H1 (cell line): Measurements from ENCODE around the gene SYNDIG1.

Source experiments
- CBX5 ChIP-seq: fragments of 300-800, 300-1000 bp; sonication (generic); IDR thresholded peaks from 2 replicates; pipeline ENCODE4 v1.7.1; 2016; ENCODE audit warnings: antibody characterized with exemption, low read length, low read depth
- CREB1 ChIP-seq: IDR thresholded peaks from 2 replicates; pipeline ENCODE4 v1.6.1; 2012; ENCODE audit warnings: inconsistent platforms
- EGR1 ChIP-seq: IDR thresholded peaks from 2 replicates; pipeline ENCODE4 v1.6.1; 2011; ENCODE audit warnings: low read depth, low read length, borderline replicate concordance
- EZH2 ChIP-seq: fragments of 200-600 bp; sonication (generic); IDR thresholded peaks from 2 replicates; pipeline ENCODE4 v1.7.1; 2012; ENCODE audit warnings: low read depth, mild to moderate bottlenecking, moderate library complexity, low read length, inconsistent platforms; ENCODE audit not compliant: severe bottlenecking
- JUN ChIP-seq: IDR thresholded peaks from 2 replicates; pipeline ENCODE4 v1.6.1; 2011; ENCODE audit warnings: low read depth, mild to moderate bottlenecking, improper control_type of control experiment, low read length
- POLR2AphosphoS5 ChIP-seq: IDR thresholded peaks from 2 replicates; pipeline ENCODE4 v1.6.1; 2011; ENCODE audit warnings: low read depth, low read length
- RAD21 ChIP-seq, 2 experiments: IDR thresholded peaks in 1 of 2; conservative IDR thresholded peaks in 1 of 2; 2 replicates each; pipeline ENCODE4 v1.6.1; 2011; ENCODE audit warnings: low read depth in 2 of 2, low read length in 2 of 2, improper control_type of control experiment in 1 of 2, inconsistent platforms in 1 of 2, mild to moderate bottlenecking in 1 of 2, moderate library complexity in 1 of 2
- SIN3A ChIP-seq, 2 experiments: IDR thresholded peaks in 1 of 2; conservative IDR thresholded peaks in 1 of 2; 2 replicates each; pipeline ENCODE4 v1.6.1; 2011 to 2012; ENCODE audit warnings: low read length in 2 of 2, improper control_type of control experiment in 1 of 2, low read depth in 1 of 2, mild to moderate bottlenecking in 1 of 2
- SIX5 ChIP-seq: IDR thresholded peaks from 2 replicates; pipeline ENCODE4 v1.6.1; 2011; ENCODE audit warnings: mild to moderate bottlenecking, low read depth, low read length
- TAF1 ChIP-seq: IDR thresholded peaks from 2 replicates; pipeline ENCODE4 v1.6.1; 2011; ENCODE audit warnings: mild to moderate bottlenecking, low read depth, low read length
- YY1 ChIP-seq: IDR thresholded peaks from 2 replicates; pipeline ENCODE4 v1.6.1; 2011; ENCODE audit warnings: low read depth, mild to moderate bottlenecking, low read length
- TF ChIP-seq, protein P1 (sequence below), 3 experiments: IDR thresholded peaks; 1 replicate in 2 of 3; 2 replicates in 1 of 3; pipeline versions ENCODE4 v1.5.1 to v1.6.1; 2011; ENCODE audit warnings: low read length in 3 of 3, mild to moderate bottlenecking in 3 of 3, inconsistent platforms in 2 of 3, low read depth in 1 of 3, moderate library complexity in 1 of 3; ENCODE audit not compliant: insufficient read depth in 1 of 3; ENCODE audit errors: control extremely low read depth in 1 of 3

DNA sequence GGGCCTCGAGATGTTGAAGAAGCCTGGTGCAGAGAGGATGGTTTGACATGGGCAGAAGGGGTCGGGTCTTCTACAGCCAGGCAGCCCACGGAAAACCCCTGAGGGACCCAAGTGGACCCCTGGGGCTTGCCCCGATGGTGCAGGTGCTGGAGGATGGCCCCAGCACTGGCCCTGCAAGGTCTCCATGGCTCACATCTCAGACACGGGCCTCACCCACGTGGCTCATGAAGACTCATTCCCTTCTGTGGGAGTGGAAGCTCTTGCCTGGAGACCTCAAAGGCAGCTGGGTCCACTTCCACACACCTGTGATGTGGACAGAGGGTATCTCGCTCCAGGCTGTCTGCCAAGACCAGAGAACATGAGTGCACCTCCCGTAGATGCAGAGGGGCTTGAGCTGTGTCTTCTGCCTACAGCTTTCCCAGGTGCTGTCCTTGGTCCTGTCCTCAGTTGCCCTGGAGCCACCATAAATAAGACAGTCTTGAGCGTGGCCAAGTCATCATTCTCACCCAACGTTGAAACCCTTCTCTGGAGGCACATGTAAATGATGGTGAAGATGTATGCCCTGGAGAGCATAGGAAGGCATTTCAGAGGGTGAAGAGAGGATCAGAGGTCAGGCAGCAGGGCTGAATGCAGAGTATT lies 108.0 kb downstream of the SYNDIG1 start:
- TF ChIP-seq JUN = no peak
- no peak for TF ChIP-seq EZH2
- TF ChIP-seq CREB1 = no peak
- TF ChIP-seq, protein P1, sequence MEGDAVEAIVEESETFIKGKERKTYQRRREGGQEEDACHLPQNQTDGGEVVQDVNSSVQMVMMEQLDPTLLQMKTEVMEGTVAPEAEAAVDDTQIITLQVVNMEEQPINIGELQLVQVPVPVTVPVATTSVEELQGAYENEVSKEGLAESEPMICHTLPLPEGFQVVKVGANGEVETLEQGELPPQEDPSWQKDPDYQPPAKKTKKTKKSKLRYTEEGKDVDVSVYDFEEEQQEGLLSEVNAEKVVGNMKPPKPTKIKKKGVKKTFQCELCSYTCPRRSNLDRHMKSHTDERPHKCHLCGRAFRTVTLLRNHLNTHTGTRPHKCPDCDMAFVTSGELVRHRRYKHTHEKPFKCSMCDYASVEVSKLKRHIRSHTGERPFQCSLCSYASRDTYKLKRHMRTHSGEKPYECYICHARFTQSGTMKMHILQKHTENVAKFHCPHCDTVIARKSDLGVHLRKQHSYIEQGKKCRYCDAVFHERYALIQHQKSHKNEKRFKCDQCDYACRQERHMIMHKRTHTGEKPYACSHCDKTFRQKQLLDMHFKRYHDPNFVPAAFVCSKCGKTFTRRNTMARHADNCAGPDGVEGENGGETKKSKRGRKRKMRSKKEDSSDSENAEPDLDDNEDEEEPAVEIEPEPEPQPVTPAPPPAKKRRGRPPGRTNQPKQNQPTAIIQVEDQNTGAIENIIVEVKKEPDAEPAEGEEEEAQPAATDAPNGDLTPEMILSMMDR (IDR thresholded peaks at IDR 0.05; ENCODE audit: control extremely low read depth in 1 of 3, insufficient read depth in 1 of 3, low read depth in 1 of 3, low read length in 3 of 3) = no peak
- no peak for TF ChIP-seq TAF1
- no peak for TF ChIP-seq CBX5
- TF ChIP-seq EGR1 = no peak
- no peak for TF ChIP-seq YY1
- TF ChIP-seq SIN3A (conservative IDR thresholded peaks at IDR 0.05 in 1 of 2, IDR thresholded peaks at IDR 0.05 in 1 of 2; ENCODE audit: low read depth in 1 of 2, low read length in 2 of 2) = no peak
- no peak for TF ChIP-seq RAD21 (IDR thresholded peaks at IDR 0.05 in 1 of 2, conservative IDR thresholded peaks at IDR 0.05 in 1 of 2; ENCODE audit: low read depth in 2 of 2, low read length in 2 of 2)
- TF ChIP-seq POLR2AphosphoS5 = no peak
- TF ChIP-seq SIX5 = no peak
